ENCODE results near the gene KCTD20. TPM values are rescaled to one million over a fixed set of nuclear protein-coding genes. Genes with fewer than 3 reads are reported as not detected.
A peak's percentile ranks its signal among the peaks of the same experiment; 100 is the strongest.

The KCTD20 gene
- total and polyA plus RNA-seq, 2 of the 13 experiments (the other 11 are each of a cell fraction or from before 2014, with no cell fraction given) = 52.7 to 67.1 TPM

DNA sequence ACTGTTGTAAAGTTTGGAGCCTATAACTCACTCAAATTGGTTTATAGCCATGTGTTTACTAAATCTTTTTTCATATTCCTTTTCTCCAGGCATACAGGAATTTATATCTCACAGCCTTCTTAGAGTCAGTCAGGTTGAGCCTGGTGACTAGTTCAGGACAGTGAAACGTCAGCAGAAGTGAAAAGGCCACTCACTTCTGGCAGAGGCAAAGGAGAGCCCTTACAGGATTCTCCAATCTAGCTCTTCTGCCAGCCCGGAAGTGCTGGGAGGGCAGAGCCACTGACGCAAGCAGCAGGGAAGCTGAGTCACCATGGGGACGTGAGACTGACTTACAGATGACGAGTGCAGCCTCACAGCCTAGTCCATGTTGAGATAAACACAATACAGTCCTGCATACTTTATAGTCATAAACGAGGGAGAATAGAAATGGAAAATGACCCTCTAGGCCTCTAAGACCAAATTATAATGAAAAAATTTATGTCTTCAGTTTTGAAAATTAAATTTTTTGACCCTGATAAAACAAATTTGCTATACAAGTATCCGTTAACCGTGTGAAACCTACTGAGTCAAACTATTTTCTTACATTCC lies 1.4 kb upstream of the KCTD20 start (continued):
- TF ChIP-seq, protein P1, sequence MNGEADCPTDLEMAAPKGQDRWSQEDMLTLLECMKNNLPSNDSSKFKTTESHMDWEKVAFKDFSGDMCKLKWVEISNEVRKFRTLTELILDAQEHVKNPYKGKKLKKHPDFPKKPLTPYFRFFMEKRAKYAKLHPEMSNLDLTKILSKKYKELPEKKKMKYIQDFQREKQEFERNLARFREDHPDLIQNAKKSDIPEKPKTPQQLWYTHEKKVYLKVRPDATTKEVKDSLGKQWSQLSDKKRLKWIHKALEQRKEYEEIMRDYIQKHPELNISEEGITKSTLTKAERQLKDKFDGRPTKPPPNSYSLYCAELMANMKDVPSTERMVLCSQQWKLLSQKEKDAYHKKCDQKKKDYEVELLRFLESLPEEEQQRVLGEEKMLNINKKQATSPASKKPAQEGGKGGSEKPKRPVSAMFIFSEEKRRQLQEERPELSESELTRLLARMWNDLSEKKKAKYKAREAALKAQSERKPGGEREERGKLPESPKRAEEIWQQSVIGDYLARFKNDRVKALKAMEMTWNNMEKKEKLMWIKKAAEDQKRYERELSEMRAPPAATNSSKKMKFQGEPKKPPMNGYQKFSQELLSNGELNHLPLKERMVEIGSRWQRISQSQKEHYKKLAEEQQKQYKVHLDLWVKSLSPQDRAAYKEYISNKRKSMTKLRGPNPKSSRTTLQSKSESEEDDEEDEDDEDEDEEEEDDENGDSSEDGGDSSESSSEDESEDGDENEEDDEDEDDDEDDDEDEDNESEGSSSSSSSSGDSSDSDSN (CRISPR knock-in tag; IDR thresholded peaks at IDR 0.05) = no peak
- TF ChIP-seq, protein P2, sequence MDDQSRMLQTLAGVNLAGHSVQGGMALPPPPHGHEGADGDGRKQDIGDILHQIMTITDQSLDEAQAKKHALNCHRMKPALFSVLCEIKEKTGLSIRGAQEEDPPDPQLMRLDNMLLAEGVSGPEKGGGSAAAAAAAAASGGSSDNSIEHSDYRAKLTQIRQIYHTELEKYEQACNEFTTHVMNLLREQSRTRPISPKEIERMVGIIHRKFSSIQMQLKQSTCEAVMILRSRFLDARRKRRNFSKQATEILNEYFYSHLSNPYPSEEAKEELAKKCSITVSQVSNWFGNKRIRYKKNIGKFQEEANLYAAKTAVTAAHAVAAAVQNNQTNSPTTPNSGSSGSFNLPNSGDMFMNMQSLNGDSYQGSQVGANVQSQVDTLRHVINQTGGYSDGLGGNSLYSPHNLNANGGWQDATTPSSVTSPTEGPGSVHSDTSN (CRISPR knock-in tag; IDR thresholded peaks at IDR 0.05; ENCODE audit: borderline replicate concordance) = no peak
- TF ChIP-seq ZFAT (CRISPR knock-in tag; conservative IDR thresholded peaks at IDR 0.05) (no peak), THAP11 (CRISPR knock-in tag; IDR thresholded peaks at IDR 0.05) (peak; percentile 78), KDM2A (CRISPR knock-in tag; IDR thresholded peaks at IDR 0.05; ENCODE audit: borderline replicate concordance, low read depth) (peak; percentile 92), CHD4 (IDR thresholded peaks at IDR 0.05; ENCODE audit: borderline replicate concordance, low read length) (no peak), SIX1 (CRISPR knock-in tag; IDR thresholded peaks at IDR 0.05; ENCODE audit: borderline replicate concordance) (peak; percentile 50; the same call in 1 of the 2 replicates), HNF4G (IDR thresholded peaks at IDR 0.05; ENCODE audit: borderline replicate concordance, low read depth, low read length) (no peak), HNF4G (CRISPR knock-in tag; IDR thresholded peaks at IDR 0.05; ENCODE audit: borderline replicate concordance, low read depth) (no peak), SP4 (CRISPR knock-in tag; IDR thresholded peaks at IDR 0.05) (no peak), RNF2 (conservative IDR thresholded peaks at IDR 0.05; ENCODE audit: low read depth) (no peak), ZNF264 (CRISPR knock-in tag; IDR thresholded peaks at IDR 0.05) (peak; percentile 89), NFKBIZ (CRISPR knock-in tag; IDR thresholded peaks at IDR 0.05) (0 out of 2 replicates have a peak, but pooled peaks have one; percentile 58), ZKSCAN5 (CRISPR knock-in tag; IDR thresholded peaks at IDR 0.05) (no peak), ZNF383 (CRISPR knock-in tag; IDR thresholded peaks at IDR 0.05; ENCODE audit: borderline replicate concordance) (no peak), TAF15 (IDR thresholded peaks at IDR 0.05; ENCODE audit: low read depth, low read length, poor library complexity, severe bottlenecking) (no peak), ERF (CRISPR knock-in tag; IDR thresholded peaks at IDR 0.05) (peak; percentile 55), KDM4B (CRISPR knock-in tag; IDR thresholded peaks at IDR 0.05) (peak; percentile 74; the same call in 1 of the 2 replicates), RXRB (CRISPR knock-in tag; IDR thresholded peaks at IDR 0.05; ENCODE audit: borderline replicate concordance) (peak; percentile 78; the same call in 1 of the 2 replicates), ATRX (CRISPR knock-in tag; IDR thresholded peaks at IDR 0.05; ENCODE audit: borderline replicate concordance) (no peak), ZSCAN29 (CRISPR knock-in tag; conservative IDR thresholded peaks at IDR 0.05) (no peak), ZNF672 (CRISPR knock-in tag; IDR thresholded peaks at IDR 0.05) (no peak), ZNF550 (CRISPR knock-in tag; IDR thresholded peaks at IDR 0.05; ENCODE audit: borderline replicate concordance) (no peak)
- TF ChIP-seq, protein P3, sequence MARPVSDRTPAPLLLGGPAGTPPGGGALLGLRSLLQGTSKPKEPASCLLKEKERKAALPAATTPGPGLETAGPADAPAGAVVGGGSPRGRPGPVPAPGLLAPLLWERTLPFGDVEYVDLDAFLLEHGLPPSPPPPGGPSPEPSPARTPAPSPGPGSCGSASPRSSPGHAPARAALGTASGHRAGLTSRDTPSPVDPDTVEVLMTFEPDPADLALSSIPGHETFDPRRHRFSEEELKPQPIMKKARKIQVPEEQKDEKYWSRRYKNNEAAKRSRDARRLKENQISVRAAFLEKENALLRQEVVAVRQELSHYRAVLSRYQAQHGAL (CRISPR knock-in tag; IDR thresholded peaks at IDR 0.05; ENCODE audit: not compliant biosample characterization) = no peak
- TF ChIP-seq, protein P4, sequence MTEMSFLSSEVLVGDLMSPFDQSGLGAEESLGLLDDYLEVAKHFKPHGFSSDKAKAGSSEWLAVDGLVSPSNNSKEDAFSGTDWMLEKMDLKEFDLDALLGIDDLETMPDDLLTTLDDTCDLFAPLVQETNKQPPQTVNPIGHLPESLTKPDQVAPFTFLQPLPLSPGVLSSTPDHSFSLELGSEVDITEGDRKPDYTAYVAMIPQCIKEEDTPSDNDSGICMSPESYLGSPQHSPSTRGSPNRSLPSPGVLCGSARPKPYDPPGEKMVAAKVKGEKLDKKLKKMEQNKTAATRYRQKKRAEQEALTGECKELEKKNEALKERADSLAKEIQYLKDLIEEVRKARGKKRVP (CRISPR knock-in tag; IDR thresholded peaks at IDR 0.05) = peak in 1 of 2 experiments; percentile 97; a peak in 2 of 4 replicates
- TF ChIP-seq, protein P5, sequence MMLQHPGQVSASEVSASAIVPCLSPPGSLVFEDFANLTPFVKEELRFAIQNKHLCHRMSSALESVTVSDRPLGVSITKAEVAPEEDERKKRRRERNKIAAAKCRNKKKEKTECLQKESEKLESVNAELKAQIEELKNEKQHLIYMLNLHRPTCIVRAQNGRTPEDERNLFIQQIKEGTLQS (CRISPR knock-in tag; IDR thresholded peaks at IDR 0.05) = peak; percentile 94

Data from HepG2 (cell line).